B cell (primary cell): ENCODE data around the gene UGT1A5. TPM values are rescaled to one million over a fixed set of nuclear protein-coding genes. Genes with fewer than 3 reads are reported as not detected.

Experiments
- ATAC-seq: fragments of 200-7000 bp; cut with Tn5 transposase; one replicate; pipeline ENCODE4 v1.10.0; 2021; ENCODE audit warnings: low read depth, mild to moderate bottlenecking, moderate number of reproducible peaks, moderate library complexity
- CTCF ChIA-PET: fragments of 350-600 bp; sonication (Branson Sonifier 250); formaldehyde crosslinking; loops from one replicate; lab custom pipeline; 2021; ENCODE audit warnings: antibody characterized with exemption, inconsistent platforms; lab: Charles Lee
- POLR2A ChIA-PET: fragments of 350-600 bp; sonication (Branson Sonifier 250); formaldehyde crosslinking; loops from one replicate; lab custom pipeline; 2021; ENCODE audit warnings: antibody characterized with exemption; lab: Charles Lee
- DNase-seq: peaks from one replicate; pipeline ENCODE4 v3.0.0; 2013
- H2AFZ ChIP-seq: 2 replicates; pipeline ENCODE4 v1.6.1; 2012; ENCODE audit warnings: mild to moderate bottlenecking, low read depth, low read length; ENCODE audit not compliant: insufficient read depth, poor library complexity, severe bottlenecking
- H3K27ac ChIP-seq, 2 donors: 1 replicate in 1 of 2; 2 replicates in 1 of 2; pipeline ENCODE4 v1.5.1; 2012 to 2013; ENCODE audit warnings: low read length in 2 of 2, mild to moderate bottlenecking in 2 of 2, moderate library complexity in 1 of 2
- H3K27me3 ChIP-seq, 4 experiments: fragments of 200-600 bp in 1 of 4; sonication (generic) in 1 of 4; replicated peaks in 1 of 4; 1 replicate in 2 of 4; 2 replicates in 2 of 4; pipeline versions ENCODE4 v1.6.1 to v1.7.0; 2013 to 2016; ENCODE audit warnings: low read length in 3 of 4, mild to moderate bottlenecking in 2 of 4, mixed read lengths in 1 of 4, moderate library complexity in 1 of 4; ENCODE audit not compliant: insufficient read depth in 4 of 4, control insufficient read depth in 3 of 4; ENCODE audit errors: control extremely low read depth in 1 of 4
- H3K36me3 ChIP-seq, 2 experiments: replicated peaks in 1 of 2; 1 replicate in 1 of 2; 2 replicates in 1 of 2; pipeline versions ENCODE4 v1.6.1 to v1.7.1; 2013; ENCODE audit warnings: low read length in 1 of 2; ENCODE audit not compliant: insufficient read depth in 2 of 2, control insufficient read depth in 1 of 2; ENCODE audit errors: control extremely low read depth in 1 of 2, extremely low read depth in 1 of 2
- H3K4me1 ChIP-seq, 2 donors: fragments of 200-600 bp in 1 of 2; sonication (generic) in 1 of 2; 1 replicate in 1 of 2; 2 replicates in 1 of 2; pipeline versions ENCODE4 v1.5.1 to v1.6.1; 2013 to 2017; ENCODE audit warnings: low read length in 2 of 2; ENCODE audit not compliant: control insufficient read depth in 2 of 2, insufficient read depth in 2 of 2
- H3K4me2 ChIP-seq: replicated peaks from 2 replicates; pipeline ENCODE3; 2012; ENCODE audit warnings: mild to moderate bottlenecking, low read depth, low read length; ENCODE audit not compliant: poor library complexity, severe bottlenecking
- H3K4me3 ChIP-seq, 5 experiments: fragments of 200-600 bp in 1 of 5; sonication (generic) in 1 of 5; 1 replicate in 3 of 5; 2 replicates in 2 of 5; pipeline versions ENCODE4 v1.5.1 to v1.7.0; 2011 to 2016; ENCODE audit warnings: low read length in 4 of 5, mild to moderate bottlenecking in 4 of 5, low read depth in 2 of 5, control low read depth in 1 of 5, moderate library complexity in 1 of 5; ENCODE audit not compliant: insufficient read depth in 1 of 5; ENCODE audit errors: control extremely low read depth in 1 of 5, extremely low read depth in 1 of 5
- H3K79me2 ChIP-seq: fragments of 200-600 bp; sonication (generic); one replicate; pipeline ENCODE4 v1.6.0; 2016; ENCODE audit warnings: low read length; ENCODE audit not compliant: control insufficient read depth, insufficient read depth
- H3K9ac ChIP-seq: fragments of 200-600 bp; sonication (generic); 2 replicates; pipeline ENCODE4 v1.6.1; 2017; ENCODE audit warnings: mild to moderate bottlenecking, low read length, moderate library complexity
- H3K9me3 ChIP-seq, 3 donors: one replicate each; pipeline versions ENCODE4 v1.6.1 to v1.7.1; 2013; ENCODE audit warnings: low read length in 2 of 3; ENCODE audit not compliant: control insufficient read depth in 2 of 3, insufficient read depth in 1 of 3; ENCODE audit errors: control extremely low read depth in 1 of 3
- H4K20me1 ChIP-seq: 2 replicates; pipeline ENCODE4 v1.6.0; 2012; ENCODE audit warnings: mild to moderate bottlenecking, low read length; ENCODE audit not compliant: insufficient read depth, control insufficient read depth, poor library complexity, severe bottlenecking
- H3K27ac Mint-ChIP-seq: one replicate; pipeline ENCODE4 v1.8.0; 2021; ENCODE audit warnings: mixed read lengths
- H3K27me3 Mint-ChIP-seq: one replicate; pipeline ENCODE4 v1.8.0; 2021; ENCODE audit warnings: mixed read lengths
- H3K4me1 Mint-ChIP-seq: one replicate; pipeline ENCODE4 v1.8.0; 2021; ENCODE audit warnings: mixed read lengths
- H3K4me3 Mint-ChIP-seq: one replicate; pipeline ENCODE4 v1.8.0; 2021; ENCODE audit warnings: mixed read lengths
- H3K9me3 Mint-ChIP-seq: one replicate; pipeline ENCODE4 v1.8.0; 2022; ENCODE audit warnings: mixed read lengths; ENCODE audit not compliant: insufficient read depth
- EZH2 ChIP-seq: IDR thresholded peaks from 2 replicates; pipeline ENCODE4 v1.6.1; 2012; ENCODE audit warnings: borderline replicate concordance, low read depth, mild to moderate bottlenecking, moderate library complexity, low read length; ENCODE audit not compliant: insufficient read depth, poor library complexity, severe bottlenecking
- WGBS: methylation state at CpG from one replicate; pipeline ENCODE4 v1.1.5; 2013; ENCODE audit warnings: missing lambda C conversion rate; ENCODE audit not compliant: insufficient coverage; 5-methylcytosine and 5-hydroxymethylcytosine counted together
- intact Hi-C: fragments of 100-400 bp; cut with micrococcal nuclease; formaldehyde crosslinking; loops from one replicate; pipeline ENCODE4 v1.10.0; 2022
- polyA plus RNA-seq: library from polyadenylated mRNA; depleted of rRNA; stranded (reverse); fragments of >200 nt; gene quantifications from 2 replicates; pipeline ENCODE4 v1.2.3, GENCODE V29; 2012
- total RNA-seq, 2 donors: library from RNA; stranded (reverse); fragments of 120-200 nt in 1 of 2; gene quantifications; 1 replicate in 1 of 2; 2 replicates in 1 of 2; pipeline versions ENCODE4 v1.2.3 to v1.2.4, GENCODE V29; 2013 to 2022
- TF ChIP-seq, protein P1 (sequence below): fragments of 200-600 bp; IDR thresholded peaks from one replicate; pipeline ENCODE4 v1.8.0; 2022; ENCODE audit warnings: antibody characterized with exemption, mild to moderate bottlenecking

Gene UGT1A5
- total and polyA plus RNA-seq, 2 donors (not counting 1 experiment from before 2014, with no cell fraction given), result not detected

DNA sequence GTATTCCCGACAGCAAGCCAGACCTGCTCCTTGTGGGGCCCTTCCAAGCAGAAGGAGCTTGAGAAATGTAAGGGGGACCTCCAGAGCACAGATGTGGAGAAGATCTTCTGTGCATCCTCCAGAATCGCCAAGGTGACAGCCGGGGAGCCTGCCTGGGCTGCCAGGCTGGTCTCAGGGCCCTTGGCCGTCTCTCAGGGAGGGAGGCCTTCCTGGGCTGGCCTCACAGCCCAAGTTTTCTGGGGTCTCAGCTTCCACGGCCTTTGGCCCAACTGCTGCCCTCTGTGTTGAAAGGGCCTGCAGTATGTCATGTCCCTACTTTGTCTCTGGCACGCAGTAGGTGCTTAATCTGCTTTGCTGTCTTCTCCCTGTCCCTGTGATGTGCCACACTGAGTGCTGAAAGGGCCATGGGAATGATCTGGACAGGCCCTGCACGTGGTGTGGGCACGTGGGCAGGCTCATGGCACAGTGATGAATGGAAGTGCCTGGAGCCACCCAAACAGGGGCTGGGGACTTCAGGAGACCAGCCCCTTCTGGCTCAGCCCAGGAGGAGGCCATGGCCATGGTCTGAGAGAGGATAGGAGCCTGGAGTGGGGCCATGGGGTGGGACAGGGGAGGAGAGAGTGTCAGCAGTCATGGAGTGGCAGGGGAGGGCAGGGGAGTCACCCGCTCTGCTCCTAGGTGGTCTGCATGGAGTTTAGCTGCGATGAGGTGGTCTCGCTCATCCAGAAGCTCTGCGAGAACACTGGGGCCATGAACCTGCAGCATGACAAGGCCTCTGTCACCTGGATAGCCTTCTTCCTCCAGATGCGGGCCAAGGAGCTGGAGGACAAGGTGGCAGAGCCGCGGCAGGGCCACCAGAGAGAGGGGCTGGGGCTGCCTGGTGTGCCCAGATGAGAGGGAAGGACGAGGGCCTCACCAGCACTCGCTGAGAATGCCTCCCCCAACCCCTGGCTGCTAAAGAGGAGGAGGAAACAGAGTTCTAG is 106.2 kb downstream of the UGT1A5 start:
- DNase-seq, result no peak
- H3K4me2 ChIP-seq, result no peak overlapping the region
- no peak overlapping the region for H3K27ac ChIP-seq
- intact Hi-C loops, result no loop called here
- 74% methylated on average over 15 of the region's 17 CpGs for WGBS
- H3K79me2 ChIP-seq, result no peaks in the 10 kb centered on the region
- no peaks in the 10 kb centered on the region for H3K36me3 ChIP-seq
- TF ChIP-seq, protein P1, sequence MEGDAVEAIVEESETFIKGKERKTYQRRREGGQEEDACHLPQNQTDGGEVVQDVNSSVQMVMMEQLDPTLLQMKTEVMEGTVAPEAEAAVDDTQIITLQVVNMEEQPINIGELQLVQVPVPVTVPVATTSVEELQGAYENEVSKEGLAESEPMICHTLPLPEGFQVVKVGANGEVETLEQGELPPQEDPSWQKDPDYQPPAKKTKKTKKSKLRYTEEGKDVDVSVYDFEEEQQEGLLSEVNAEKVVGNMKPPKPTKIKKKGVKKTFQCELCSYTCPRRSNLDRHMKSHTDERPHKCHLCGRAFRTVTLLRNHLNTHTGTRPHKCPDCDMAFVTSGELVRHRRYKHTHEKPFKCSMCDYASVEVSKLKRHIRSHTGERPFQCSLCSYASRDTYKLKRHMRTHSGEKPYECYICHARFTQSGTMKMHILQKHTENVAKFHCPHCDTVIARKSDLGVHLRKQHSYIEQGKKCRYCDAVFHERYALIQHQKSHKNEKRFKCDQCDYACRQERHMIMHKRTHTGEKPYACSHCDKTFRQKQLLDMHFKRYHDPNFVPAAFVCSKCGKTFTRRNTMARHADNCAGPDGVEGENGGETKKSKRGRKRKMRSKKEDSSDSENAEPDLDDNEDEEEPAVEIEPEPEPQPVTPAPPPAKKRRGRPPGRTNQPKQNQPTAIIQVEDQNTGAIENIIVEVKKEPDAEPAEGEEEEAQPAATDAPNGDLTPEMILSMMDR, result no peak
- TF ChIP-seq EZH2, result no peak
- H3K4me1 ChIP-seq, result no peaks in the 10 kb centered on the region
- Mint-ChIP-seq H3K27ac (no peak overlapping the region), H3K9me3 (no peaks in the 10 kb centered on the region), H3K4me3 (no peak overlapping the region), H3K27me3 (peaks cover 9% of the 10 kb centered on the region), H3K4me1 (no peaks in the 10 kb centered on the region)
- CTCF ChIA-PET, result no interaction called here
- ATAC-seq, result no peak
- H3K4me3 ChIP-seq, result no peak overlapping the region
- no peak overlapping the region for H2AFZ ChIP-seq
- POLR2A ChIA-PET, result no interaction called here
- H3K9me3 ChIP-seq, result peaks cover 0 to 6% (median 0%) of the 10 kb centered on the region in 3 donors
- no peaks in the 10 kb centered on the region for H4K20me1 ChIP-seq
- peaks cover 0 to 5% (median 0%) of the 10 kb centered on the region in 4 experiments for H3K27me3 ChIP-seq
- H3K9ac ChIP-seq, result no peak overlapping the region
